ENCODE results near the gene BRCA1.

DNA sequence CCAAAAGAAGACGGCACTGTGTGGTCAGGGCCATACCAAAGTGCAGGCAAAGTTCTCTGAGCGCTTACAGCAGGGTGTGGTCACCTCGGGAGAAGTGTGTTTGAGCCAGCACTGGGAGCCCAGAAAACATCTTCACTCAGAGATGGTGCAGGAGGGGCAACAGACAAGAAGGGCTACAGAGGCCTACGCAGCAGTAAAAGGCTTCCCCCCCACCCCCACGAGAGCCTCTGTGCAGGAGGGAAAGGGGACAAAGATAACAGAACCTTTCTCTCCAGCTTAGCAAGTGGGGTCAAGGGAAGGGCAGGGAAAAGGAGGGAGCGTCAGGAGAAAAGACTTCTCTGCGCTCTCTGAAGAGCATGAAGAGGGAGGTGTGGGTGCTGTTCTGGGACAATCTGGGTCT is 105.7 kb downstream of the BRCA1 start:
- TF ChIP-seq, protein P1, sequence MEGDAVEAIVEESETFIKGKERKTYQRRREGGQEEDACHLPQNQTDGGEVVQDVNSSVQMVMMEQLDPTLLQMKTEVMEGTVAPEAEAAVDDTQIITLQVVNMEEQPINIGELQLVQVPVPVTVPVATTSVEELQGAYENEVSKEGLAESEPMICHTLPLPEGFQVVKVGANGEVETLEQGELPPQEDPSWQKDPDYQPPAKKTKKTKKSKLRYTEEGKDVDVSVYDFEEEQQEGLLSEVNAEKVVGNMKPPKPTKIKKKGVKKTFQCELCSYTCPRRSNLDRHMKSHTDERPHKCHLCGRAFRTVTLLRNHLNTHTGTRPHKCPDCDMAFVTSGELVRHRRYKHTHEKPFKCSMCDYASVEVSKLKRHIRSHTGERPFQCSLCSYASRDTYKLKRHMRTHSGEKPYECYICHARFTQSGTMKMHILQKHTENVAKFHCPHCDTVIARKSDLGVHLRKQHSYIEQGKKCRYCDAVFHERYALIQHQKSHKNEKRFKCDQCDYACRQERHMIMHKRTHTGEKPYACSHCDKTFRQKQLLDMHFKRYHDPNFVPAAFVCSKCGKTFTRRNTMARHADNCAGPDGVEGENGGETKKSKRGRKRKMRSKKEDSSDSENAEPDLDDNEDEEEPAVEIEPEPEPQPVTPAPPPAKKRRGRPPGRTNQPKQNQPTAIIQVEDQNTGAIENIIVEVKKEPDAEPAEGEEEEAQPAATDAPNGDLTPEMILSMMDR (IDR thresholded peaks at IDR 0.05; ENCODE audit: low read depth, low read length), result no peak
- TF ChIP-seq POLR2A (IDR thresholded peaks at IDR 0.05; ENCODE audit: extremely low read depth, insufficient read length), result no peak
